Cardiac septum (tissue), 1 donor: ENCODE measurements around the gene CDC42BPB. TPM values are rescaled to one million over a fixed set of nuclear protein-coding genes. Genes with fewer than 3 reads are reported as not detected.

Experiments used
- DNase-seq: peaks from one replicate; pipeline ENCODE4 v3.0.0-alpha.2; 2020; ENCODE audit warnings: low spot score
- intact Hi-C: fragments of 100-400 bp; cut with DNase I; formaldehyde crosslinking; loops from one replicate; pipeline ENCODE4 v1.14.0; 2022
- total RNA-seq: library from RNA; stranded (reverse); fragmentation: NEBNext Ultra II Directional; extraction: Animal tissue kit (Norgen Biotek cat#: 25700); gene quantifications from one replicate; pipeline ENCODE4 v1.2.1, GENCODE V29; 2021
- donor health status: DM: no; HTN: no; CAD: no.

The CDC42BPB gene
- total RNA-seq, 1 donor from 2014 or later, result 81.8 TPM

DNA sequence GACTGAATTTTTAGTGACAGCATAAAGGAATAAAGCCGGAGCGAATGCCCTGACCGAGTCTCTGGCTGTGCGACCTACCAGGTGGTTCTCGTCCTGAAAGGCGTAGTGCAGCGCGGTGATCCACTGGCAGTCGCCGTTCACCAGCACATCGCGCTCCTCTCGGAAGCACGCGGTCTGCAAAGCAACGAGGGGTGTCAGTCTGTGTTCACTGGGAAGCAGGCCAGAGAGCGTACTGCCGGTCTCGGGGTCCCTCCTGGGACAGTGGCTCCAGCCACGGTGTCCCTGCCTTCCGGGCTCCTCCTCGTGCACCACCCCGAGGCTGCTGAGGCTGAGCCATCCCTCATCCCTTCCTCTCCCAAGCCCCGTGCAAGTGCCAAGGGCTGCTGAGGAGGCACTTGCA is 53.5 kb downstream of the CDC42BPB start:
- intact Hi-C loops, result no loop called here
- DNase-seq, result no peak

- DNase-seq, result no peak
- intact Hi-C loops, result no loop called here
Observed at GRCh38 chr14:103003351-103003615, 54.1 kb downstream of the CDC42BPB start.

- intact Hi-C loops, result no loop called here
- DNase-seq, result no peak
Observed at GRCh38 chr14:103002578-103003350, 54.6 kb downstream of the CDC42BPB start.

DNA sequence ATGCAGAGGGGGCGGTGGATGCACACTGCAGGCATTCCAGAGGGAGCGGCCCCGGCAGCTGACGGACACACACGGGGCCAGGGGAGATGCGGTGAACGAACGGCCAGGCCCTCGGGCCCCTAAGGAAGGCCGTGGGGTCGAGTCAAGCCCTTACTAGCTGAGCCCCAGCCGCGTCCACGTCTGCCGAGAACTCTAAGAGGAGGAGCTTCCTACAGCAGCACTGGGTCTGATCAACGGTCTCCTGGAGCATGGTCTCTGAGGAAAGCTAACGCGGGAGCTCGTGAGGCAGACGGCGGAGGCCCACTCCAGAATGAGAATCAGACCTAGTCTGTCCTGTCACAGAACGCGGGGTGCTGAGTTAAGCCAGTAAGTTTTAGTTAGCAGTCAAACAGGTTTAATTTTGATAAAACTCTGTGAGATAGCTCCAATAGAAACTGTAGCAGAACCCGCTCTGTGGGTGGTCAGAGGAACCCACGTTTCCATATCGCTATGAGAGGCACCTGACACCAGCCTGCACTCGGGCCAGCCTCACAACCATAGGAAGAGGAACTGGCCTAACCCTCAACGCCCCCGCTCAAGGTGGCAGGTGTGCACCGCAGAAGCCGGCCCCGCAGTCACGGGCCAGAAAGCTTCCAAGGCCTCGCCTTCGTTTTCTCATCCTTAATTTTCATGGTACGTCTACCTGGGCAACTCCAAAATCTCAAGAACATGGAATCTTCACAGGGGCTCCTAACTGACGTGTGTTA is 55.5 kb downstream of the CDC42BPB start:
- intact Hi-C loops, result no loop called here
- DNase-seq, result no peak

GRCh38 chr14:103001226-103001625 is 56.1 kb downstream of the CDC42BPB start:
- intact Hi-C loops, result no loop called here
- DNase-seq, result no peak

DNA sequence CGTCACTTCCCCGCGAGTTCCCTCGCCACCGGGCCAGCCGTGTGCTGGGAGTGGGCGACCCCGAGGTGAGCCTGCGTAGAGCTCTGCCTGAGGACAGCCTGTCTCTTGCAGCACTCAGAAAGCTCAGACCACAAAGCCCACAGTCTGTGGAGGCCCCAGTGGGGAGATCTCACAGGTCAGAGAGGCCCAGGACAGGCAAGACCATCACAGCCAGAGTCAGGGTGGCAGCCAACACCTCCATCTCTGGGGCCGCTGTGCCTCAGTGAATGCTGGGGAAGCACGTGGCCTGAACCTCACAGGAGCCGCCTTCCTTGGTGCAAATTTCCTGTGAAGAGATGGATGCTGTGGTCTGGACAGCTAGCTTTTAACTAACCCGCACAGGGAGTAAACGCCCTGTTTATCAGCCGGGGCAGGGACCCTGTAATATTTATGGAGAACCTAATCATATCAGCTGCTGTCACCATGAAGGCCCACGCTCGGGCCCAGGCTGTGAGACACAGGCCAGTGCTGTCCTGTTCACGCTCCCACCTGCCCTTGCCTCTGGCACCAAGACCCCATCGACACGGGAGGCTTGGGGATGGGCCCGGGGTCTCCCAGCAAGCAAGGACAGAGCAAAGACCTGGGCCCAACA is 56.9 kb downstream of the CDC42BPB start:
- intact Hi-C loops, result no loop called here
- DNase-seq, result no peak

- intact Hi-C loops, result no loop called here
- DNase-seq, result no peak
Observed at GRCh38 chr14:102999227-102999895, 58.0 kb downstream of the CDC42BPB start.

- intact Hi-C loops, result no loop called here
- no peak for DNase-seq
Observed at GRCh38 chr14:102998393-102998792, 59.0 kb downstream of the CDC42BPB start.

- intact Hi-C loops, result no loop called here
- no peak for DNase-seq
Observed at GRCh38 chr14:102996941-102997340, 60.4 kb downstream of the CDC42BPB start.

GRCh38 chr14:102994689-102995088 is 62.7 kb downstream of the CDC42BPB start:
- no peak for DNase-seq
- intact Hi-C loops, result no loop called here

GRCh38 chr14:102993523-102993922 is 63.8 kb downstream of the CDC42BPB start:
- no peak for DNase-seq
- intact Hi-C loops, result no loop called here

GRCh38 chr14:102991376-102991775 is 66.0 kb downstream of the CDC42BPB start:
- intact Hi-C loops, result no loop called here
- no peak for DNase-seq

GRCh38 chr14:102988054-102988453 is 69.3 kb downstream of the CDC42BPB start:
- intact Hi-C loops, result no loop called here
- DNase-seq, result no peak

DNA sequence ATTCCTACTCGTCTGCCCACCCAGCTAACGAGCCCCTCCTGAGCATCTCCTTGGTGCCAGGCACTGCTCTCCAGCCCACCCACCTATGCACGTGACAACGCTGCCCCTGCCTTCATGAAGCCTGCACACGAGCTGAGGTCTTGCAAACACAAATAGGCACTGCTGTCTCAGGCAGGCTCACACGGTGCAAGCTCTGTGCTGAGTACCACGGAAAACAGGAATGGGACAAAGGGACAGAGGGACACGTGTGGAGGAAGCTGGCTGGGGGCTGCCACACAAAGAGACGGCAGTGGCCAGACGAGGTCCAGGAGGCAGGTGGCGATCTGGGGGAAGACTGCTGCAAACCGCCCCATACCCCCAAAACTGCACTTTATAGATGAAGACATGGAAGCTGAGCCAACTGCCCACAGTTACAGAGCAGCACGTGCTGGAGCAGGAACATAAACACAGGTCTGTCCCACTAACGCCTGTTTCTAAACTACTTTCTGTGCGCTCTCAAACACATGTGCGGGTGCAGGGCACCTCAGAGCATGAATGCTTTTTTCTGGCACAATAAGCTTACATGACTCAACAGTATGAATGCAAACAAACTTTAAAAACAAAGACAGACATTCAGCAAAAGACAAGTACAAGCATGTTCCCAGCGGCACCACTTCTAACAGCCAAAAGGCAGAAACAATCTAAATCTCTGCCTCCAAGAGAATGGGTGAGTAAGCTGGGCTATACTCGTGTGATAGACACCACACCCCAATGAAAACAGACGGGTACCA is 70.4 kb downstream of the CDC42BPB start:
- no peak for DNase-seq
- intact Hi-C loops, result no loop called here

- no peak for DNase-seq
- intact Hi-C loops, result no loop called here
Observed at GRCh38 chr14:102985665-102986064, 71.7 kb downstream of the CDC42BPB start.

DNA sequence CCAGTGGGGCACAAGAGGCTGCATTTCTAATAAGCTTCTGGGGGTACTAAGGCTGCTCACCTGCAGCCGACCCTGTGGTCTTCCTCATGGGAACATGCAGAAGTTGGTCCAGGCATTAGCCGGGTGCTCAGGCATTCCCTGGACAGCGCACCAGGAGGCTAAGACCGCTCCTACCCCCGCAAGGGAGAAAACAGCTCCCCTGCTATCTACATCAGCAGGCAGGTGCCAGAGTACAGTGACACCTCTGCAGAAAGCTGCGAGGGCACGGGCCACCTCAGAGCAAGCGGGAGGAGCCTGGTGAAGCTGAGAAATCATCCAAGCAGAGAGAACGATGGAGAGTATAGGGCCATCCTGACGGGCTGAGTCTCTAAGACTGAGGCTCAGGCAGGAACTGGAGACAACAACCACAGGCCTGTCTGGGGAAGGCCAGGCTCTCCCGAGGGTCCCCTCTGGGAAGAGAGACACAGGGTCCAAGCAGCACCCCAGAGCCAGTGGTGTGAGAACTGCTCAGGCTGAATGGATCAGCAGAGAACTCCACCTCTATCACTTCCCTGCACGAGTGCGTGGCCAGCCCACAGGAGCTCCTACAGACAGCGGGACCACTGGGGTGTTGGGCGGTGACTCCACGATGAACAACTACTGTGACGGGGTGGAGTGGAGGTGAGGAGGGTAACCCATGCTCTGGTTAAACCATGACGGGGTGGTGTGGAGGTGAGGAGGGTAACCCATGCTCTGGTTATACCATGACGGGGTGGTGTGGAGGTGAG is 72.8 kb downstream of the CDC42BPB start:
- intact Hi-C loops, result no loop called here
- DNase-seq, result no peak

- intact Hi-C loops, result no loop called here
Observed at GRCh38 chr14:102983496-102983895, 73.9 kb downstream of the CDC42BPB start.

DNA sequence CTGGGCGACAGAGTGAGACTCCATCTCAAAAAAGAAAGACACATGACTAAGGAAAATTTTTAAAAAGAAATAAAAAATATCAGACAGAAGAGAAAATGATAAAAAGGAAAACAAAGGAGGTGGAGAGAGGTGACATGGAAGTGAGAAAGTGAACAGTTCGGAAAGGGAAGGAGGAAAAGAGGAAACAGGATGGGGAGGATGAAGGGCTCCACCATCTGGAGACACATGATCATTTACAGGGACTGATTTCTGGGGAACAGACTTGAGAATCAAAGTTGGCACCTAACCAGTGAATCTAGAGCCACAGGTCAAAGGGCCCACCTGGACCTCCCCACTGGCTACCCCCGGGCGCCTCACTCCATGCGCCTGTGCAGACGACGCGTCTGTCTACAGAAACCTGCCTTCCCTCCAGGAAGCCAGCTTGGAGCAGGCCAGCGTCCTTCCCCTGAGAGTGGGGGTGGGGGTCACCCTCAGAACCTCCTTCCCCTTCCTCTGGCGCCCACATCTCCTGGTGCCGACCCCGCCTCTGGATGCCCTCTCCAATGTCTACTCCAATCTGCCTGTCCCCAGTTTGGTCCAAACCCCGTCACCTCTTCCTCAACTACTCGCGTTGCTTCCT is 74.4 kb downstream of the CDC42BPB start:
- intact Hi-C loops, result no loop called here
- no peak for DNase-seq

More at GRCh38 chr14:102983496-102983895, 73.9 kb downstream of the CDC42BPB start:
- no peak for DNase-seq
